Measurements from ENCODE around the gene KIF3B.
"Not testable (repeated sequence)": the region's sequence is repeated elsewhere in the genome, so short reads cannot be mapped to it uniquely, and the experiment has no call there.

Gene KIF3B

DNA sequence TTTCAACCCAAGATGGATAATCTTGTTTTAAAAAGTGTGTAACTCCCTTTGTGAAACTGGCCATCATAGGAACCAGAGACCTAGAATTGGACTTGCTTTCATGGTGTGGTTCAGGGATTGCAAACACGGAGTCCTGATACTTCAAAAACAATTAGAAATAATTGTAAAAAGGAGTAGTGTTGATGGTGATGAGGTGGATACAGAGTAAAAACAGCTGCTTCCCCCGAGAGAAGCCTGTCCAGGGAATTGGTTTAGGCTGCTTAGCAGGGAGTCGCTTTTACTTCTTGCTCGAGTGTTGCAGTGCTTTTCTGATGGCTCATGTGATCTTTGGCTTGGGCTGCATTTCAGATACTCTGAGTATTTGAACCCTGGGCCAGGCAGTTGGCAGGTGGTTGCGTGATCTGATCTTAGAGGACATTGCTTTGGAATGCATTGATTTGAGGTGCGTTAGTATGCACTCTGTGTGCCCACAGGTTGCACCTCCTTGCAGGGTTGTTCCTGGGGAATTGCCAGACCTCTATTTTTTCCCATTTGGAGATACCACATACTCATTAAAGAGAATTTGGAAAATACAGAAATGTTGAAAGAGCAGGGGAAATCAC is 19.5 kb downstream of the KIF3B start:
- DNase-seq: no peak

DNA sequence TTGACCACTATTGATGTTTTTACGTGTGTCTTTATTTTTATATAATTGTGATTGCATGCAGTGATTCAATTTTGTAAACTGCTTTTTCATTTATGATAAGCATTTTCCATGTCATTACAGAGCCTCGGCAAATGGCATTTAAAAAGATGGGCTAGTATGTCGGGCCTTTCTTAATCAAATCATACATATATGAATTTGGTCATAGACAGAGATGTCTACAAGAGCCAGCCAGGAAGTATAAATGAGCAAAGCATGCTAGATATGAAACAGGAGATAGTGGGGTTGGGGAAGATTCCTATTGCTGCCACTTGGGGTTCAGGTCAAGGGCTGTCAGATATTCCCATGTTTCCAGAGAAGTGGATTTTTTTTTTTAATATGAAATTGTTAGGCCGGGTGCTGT is 20.0 kb downstream of the KIF3B start:
- no peak for DNase-seq

DNA sequence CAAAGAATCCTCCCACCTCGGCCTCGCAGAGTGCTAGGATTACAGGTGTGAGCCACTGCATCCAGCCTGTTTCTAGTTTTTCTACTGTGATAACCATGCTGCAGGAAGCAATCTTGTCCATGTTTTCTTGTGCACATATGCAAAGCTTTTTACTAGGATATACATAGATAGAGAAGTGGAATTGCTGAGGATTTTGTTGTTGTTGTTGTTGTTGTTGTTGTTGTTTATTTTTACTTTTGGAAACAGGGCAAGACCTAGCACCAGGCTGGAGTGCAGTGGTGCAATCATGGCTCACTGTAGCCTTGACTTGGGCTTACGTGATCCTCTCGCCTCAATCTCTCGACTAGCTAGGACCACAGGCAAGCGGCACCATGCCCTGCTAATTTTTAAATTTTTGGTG is 23.2 kb downstream of the KIF3B start:
- no peak for DNase-seq

DNA sequence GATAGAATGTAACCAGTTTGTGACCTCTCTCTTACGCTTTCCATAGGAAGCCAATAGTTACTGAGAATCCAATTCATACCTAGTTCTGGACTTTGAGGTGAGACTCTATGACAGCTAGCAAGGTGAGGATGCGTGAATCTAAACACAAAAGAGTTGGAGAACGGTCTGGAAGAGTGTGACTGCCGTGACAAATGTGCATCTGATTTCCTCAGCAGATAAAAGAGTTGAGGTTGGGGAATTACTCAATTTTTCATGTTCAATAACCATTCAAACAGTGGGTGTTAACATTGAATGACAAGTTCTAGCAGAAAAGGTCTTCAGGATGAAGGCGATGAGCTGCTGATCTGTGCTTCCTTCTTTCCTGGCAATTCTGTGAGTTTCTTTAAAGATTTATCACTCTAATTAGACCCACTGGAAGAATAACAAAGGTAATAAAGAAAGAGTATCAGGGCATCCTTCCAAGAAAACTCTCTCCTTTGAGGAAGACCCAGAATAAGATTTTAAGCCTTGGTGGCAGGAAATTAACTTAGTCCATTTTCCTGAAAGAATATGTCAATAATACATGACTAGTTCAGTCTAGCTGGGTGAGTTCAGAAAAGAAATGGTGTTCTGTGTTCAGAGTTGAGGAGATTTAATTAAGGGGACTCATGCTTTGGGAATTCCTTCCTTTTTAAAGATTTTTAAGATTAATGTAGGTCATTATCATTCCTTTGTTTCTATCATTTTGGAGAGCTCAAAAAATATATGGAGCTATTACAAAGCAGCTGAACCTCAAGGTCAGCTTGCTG is 24.5 kb downstream of the KIF3B start:
- no peak for DNase-seq

DNA sequence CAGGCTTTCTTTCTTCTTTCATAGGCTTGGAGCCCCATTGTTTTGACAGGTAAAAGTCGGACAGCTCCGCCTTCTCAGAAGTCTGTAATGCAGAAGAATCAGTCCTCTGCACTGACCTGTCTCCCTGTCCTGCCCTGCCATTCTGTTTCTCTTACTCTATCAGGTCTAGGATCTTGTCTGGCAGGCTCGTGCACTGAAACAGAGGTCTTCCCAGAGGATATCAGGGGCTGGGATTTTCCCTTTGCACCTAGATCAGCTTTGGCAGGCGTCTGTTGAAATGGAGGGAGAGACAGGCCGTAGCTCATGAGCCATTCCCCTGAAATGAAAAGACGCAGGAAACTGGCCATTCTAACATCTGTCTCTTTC is 25.0 kb downstream of the KIF3B start:
- no peak for DNase-seq

DNA sequence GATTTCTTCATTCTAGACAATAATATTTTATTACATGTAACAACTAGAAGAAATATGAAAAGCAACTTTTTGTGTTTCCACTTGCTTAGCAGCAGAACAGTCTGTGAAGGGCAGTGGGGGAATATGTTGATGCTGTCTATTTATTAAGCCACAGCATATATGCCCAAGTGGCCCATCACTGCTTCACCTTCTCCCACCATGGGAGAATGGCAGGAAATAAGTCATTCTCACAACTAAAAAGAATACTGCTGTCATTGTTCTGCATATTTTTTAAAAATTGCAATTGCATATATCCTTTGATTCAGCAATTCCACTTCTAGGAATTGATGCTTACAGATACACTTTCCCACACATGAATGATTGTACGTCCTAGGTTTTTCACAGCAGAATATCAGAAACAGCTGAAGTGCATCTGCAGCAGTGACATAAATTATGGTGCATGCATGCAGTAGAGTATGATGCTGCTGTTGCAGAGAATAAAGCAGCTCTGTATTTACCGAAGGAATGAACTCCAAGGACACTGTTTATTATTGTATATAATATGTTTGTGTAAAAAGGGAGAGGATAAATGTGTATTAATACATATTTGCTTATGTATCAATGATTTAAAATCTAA is 26.8 kb downstream of the KIF3B start:
- DNase-seq: no peak

DNA sequence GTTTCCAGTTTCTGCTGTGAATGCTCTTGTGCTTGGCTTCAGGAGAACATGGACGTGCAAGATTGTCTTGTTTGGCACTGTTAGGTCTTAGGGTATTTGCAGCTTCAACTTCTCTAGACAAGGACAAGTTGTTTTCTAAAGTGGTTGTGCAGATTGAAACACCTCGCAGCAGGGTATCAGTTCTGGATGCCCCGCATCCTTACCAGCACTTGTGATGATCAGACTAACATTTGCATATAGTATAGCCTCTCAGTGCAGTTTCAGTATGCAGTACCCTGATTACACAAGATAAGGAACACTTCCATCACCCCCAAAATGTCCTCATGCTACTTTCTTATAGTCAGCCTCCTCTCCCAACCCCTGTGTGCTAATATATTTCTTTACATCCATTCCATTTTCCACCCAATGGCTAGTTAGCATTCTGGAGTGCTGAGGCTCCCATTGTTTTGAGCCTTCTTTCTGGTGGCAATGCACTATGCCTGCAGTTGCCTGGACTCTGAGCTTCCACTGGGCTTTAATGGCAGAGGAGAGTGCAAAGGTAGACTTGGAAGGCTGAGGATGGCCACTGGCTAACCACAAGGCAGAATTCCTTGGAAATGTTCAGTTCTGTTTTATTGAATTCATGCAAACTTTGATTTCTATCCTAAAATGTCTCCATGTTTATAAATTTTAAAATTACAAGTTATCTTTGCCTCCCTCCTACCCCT is 35.4 kb downstream of the KIF3B start:
- DNase-seq: no peak

DNA sequence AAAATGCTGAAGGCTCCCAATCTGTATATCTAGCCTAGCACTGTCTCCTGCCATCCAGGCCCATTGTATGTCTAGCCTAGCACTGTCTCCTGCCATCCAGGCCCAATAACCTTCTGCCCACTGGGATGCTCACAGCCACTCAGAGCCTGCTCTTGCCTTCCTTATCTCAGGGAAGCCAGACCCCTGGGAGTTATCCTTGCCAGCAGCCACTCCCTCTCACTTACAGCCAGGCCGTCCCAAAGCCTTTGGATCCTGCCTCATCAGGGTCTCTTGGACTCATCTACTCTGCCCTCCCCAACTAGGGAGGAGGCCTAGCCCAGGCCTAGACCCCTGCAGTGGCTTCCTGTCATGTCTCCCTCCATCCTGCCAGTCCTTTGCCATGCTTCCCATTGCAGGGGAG is 37.3 kb downstream of the KIF3B start:
- DNase-seq: no peak

DNA sequence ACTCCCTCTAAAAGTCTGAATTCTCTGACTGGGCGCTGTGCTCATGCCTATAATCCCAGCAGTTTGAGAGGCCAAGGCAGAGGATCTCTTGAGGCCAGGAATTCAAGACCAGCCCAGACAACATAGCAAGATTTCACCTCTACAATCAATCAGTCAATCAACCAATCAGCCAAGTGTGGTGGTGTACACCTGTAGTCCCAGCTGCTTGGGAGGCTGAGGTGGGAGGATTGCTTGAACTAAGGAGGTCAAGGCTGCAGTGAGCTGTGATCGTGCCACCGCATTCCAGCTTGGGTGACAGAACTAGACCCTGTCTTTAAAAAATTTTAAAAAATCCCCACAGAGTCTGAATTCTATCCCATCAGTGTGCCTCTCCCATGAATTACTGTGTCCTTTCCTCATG is 37.9 kb downstream of the KIF3B start:
- no peak for DNase-seq

DNA sequence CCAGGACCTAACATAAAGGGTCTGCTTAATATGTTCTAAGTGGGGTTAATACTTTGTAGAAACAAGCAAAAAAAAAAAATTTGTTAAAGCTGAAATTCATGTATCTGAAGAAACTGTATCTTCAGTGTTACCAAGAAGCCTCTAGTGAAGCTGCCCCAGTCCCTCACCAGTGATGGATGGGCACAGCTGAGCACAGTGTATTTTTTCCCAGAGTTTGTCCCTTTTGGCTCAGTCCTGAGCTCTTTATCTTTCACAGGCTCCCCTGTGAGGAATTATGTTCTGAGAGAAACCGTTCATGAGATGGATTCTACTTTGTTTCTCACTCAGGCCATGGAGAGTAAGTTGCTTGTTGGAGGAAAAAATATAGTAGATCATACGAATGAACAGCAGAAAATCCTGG is 38.4 kb downstream of the KIF3B start:
- no peak for DNase-seq

DNA sequence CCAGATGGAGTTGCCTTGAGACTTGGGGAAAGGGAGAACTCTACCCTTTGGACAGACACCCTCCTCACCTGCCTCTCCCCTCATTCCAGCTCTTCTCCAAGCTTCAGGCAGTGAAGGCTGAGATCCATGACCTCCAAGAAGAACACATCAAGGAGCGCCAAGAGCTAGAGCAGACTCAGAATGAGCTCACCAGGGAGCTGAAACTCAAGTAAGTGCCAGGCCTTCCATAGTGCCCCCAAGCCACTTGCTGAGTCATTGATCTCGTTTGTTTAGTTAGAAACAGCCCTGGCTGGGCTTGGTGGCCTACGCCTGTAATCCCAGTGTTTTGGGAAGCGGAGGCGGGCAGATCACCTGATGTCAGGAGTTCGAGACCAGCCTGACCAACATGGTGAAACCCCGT is 39.2 kb downstream of the KIF3B start:
- no peak for DNase-seq

DNA sequence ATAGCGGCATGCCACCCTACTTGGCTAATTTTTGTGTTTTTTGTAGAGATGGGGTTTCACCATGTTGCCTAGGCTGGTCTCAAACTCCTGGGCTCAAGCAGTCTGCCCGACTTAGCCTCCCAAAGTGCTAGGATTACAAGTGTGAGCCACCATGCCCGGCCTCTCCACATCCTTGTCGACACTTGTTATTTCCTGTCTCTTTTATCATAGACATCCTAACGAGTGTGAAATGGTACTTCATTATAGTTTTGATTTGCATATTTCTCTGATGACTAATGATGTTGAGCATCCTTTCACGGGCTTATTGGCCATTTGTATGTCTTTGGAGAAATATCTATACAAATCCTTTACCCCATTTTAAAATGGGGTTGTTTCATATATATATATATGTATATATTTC is 41.6 kb downstream of the KIF3B start:
- no peak for DNase-seq

DNA sequence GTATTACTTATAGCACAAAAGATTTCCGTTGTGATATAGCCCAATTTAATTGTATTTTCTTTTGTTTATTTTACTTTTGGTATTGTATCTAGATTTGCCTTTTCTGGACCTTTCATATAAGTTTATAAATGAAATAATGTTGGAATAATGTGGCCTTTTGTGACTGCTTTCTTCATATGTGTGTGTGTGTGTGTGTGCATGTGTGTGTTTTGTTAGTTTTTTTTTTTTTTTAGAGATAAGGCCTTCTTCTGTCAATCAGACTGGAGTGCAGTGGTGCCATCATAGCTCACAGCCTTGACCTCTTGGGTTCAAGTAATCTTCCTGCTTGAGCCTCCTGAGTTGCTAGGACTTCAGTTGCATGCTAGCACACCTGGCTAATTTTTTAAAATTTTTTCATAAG is 42.9 kb downstream of the KIF3B start:
- DNase-seq: no peak

DNA sequence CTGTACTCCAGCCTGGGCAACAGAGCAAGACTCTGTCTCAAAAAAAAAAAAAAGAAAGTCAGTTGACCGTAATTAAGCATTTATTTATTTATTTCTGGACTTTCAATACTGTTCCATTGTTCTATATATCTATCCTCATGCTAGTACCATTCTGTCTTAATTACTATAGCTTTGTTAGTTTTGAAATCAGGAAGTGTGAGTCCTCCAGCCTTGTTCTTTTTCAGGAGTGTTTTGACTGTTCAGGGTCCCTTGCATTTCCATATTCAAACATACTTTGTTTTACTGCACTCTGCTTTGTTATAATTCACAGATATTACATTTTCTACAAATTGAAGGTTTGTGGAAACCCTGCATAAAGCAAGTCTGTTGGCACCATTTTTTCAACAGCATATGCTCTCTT is 43.9 kb downstream of the KIF3B start:
- DNase-seq: no peak

DNA sequence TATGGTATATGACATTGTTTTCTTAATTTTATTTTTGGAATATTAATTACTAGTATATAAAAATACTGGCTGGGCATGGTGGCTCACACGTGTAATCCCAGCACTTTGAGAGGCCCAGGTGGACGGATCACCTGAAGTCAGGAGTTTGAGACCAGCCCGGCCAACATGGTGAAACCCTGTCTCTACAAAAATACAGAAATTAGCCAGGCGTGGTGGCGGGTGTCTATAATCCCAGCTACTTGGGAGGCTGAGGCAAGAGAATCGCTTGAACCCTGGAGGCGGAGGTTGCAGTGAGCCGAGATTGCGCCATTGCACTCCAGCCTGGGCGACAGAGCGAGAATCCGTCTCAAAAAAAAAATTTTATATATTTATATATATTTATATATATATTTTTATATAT is 44.8 kb downstream of the KIF3B start:
- DNase-seq: not testable (repeated sequence)

DNA sequence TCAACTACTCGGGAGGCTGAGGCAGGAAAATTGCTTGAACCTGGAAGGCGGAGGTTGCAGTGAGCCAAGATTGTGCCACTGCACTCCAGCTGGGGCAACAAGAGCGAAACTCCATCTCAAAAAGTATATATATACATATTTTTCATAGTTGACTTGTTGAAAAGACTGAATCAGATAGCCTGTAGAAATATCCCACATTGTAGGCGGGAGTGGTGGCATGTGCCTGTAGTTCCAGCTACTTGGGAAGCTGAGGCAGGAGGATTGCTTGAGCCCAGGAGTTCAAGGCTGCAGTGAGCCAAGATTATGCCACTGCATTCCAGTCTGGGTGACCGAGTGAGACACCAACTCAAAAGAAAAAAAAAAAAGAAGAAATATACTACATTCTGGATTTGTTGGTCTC is 46.3 kb downstream of the KIF3B start:
- not testable (repeated sequence) for DNase-seq

DNA sequence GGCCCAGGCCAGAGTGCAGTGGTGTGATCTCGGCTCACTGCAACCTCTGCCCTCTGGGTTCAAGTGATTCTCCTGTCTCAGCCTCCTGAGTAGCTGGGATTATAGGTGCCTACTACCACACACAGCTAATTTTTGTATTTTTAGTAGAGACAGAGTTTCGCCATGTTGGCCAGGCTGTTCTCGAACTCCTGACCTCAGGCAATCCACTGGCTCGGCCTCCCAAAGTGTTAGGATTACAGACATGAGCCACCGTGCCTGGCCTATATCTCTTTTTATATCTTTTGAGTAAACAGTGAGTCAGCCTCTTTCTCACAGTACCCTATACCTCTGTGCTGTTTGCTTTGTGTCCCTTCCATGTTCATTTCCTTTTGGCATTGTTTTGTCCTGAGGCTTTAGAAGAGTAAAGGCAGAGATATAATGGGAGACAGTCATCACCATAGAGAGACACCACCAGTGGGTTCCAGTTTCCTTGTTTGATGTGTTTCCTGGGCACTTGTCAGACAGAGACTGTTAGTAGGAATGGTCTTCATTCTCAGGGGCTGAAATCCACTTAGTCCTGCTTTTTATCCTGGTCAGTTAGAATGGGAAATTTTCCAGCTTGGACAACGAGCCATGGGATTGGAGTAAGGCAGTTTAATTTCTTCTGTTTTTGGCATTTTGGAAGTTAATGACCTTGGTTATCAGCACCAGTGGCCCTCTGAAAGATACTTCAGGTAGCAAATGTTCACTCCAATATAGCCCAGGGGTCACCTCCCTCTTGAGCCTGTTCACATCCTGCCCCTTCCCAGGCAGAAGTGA is 48.5 kb downstream of the KIF3B start:
- no peak for DNase-seq

DNA sequence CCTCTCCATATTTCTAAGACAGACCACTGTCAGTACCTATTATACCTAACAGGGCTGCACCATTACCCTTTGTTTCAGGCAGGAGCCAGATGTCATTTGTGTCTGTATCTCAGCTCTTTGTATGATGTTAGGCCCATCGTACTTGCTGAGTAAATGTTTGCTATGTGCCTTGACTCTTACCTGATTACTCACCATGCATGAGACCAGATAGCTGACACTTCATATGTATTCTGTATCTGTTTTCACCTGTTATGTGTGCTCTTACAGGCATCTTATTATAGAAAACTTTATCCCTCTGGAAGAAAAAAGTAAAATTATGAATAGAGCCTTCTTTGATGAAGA is 49.0 kb downstream of the KIF3B start:
- DNase-seq: no peak

DNA sequence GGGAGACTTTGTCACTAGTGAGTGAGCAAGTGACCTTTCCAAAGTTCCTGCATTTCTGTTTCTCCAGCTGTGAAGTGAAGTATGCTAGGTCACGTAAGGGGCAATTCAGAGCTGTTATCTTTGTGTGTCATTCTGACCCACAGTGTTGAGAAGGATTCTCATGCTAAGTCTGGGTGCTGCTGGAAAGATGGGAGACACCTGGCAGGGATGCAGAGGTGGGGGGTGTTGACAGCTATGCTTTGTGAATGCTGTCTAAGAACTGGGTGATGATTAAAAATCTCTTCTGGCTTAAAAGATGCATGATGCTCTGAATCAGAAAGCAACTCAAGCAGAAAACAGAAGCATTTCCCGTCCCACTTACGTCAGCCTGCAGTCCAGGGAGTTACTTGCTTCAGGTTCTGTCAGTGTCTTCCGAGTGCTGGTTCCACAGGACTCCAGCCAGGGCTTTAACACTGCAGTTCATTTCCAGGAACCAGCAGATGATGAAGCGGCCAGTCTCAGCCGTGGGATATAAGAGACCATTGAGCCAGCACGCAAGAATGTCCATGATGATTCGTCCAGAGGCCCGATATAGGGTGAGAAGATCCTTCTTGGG is 49.7 kb downstream of the KIF3B start:
- DNase-seq: no peak

DNA sequence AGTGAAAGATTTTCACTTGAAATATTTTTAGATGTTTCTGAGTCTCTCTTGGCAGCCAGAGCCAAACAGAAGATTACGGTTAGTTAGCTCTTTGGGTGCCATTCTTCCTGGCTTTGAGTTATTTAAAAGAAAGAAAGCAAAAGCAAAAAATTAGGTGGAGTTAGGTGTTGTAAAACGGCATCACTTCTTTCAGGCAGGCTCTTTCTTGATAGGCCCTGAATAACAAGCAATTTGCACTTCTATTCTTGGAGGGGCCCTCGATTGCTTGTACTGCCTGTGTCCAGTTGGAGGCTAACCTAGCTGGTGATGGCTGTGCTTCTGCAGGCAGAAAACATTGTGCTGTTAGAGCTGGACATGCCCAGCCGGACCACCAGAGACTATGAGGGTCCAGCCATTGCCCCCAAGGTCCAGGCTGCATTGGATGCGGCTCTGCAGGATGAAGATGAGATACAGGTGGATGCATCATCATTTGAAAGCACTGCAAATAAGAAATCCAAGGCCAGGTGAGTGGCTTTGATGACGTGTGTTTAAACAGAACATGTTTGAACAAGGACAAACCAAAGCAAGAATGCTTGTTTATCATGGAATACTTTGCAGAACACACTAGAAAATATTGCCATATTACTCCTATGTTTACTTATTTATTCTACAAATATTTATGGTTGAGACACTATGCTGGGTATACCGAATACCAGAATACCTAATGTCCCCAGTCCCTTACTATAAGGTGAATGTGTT is 52.5 kb downstream of the KIF3B start:
- DNase-seq: no peak

DNA sequence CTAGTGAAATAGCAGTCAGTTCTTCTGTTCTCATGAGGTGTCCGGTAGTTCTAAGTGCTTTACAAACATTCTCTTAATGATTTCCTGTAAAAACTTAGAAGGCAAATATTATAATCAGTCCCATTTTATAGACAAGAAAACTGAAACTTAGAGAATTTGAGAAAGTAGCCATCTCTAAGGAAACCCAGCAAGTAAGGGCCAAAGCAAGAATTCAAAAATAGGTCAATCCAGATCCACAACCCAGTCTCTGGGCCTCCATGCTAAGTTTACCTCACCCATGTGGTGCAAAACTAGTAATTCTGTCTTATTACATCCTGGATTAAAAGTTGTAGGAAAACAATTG is 53.1 kb downstream of the KIF3B start:
- no peak for DNase-seq

DNA sequence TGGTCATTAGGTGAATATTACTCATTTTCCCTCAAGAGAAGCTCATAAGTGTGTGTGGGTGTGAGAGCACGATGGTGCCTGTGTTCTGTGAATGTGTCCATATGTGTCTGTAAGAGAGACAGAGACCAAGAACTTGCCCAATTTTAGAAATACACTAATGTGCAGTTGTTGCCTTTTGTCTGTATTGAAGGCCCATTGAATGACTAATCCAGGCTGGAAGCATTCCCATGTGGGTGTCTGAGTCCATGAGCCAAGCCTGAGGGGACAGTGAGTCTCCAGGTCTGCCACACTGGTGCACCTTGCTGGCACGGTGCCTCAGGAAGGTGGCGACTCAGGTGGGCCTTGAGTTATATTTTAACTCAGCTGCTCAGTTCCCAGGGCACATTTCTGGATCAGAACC is 55.2 kb downstream of the KIF3B start:
- DNase-seq: no peak

Data from DMS 273 treated with DMSO at 0.1 percent for 48 hours (cell line).